Vagina (tissue), 2 donors: Measurements from ENCODE around the gene STK32A.
"Not testable (repeated sequence)": the region's sequence is repeated elsewhere in the genome, so short reads cannot be mapped to it uniquely, and the experiment has no call there.

Experiments used
- CTCF ChIP-seq, 3 experiments: fragments of 450-650 bp in 2 of 3; fragments of 200-600 bp in 1 of 3; sonication (generic) in 1 of 3; IDR thresholded peaks; one replicate each; pipeline ENCODE4 v1.5.1; 2017 to 2019; ENCODE audit warnings: antibody characterized with exemption in 3 of 3, mild to moderate bottlenecking in 2 of 3, moderate library complexity in 2 of 3
- POLR2A ChIP-seq, 2 donors: fragments of 450-650 bp; IDR thresholded peaks; one replicate each; pipeline ENCODE4 v1.6.1; 2017; ENCODE audit warnings: antibody characterized with exemption in 2 of 2, mild to moderate bottlenecking in 2 of 2, moderate library complexity in 2 of 2
- POLR2AphosphoS5 ChIP-seq, 2 donors: sonication (generic); formaldehyde crosslinking; IDR thresholded peaks; one replicate each; pipeline ENCODE4 v1.9.0; 2017; ENCODE audit warnings: antibody characterized with exemption in 2 of 2, mild to moderate bottlenecking in 2 of 2, low read depth in 1 of 2; ENCODE audit not compliant: insufficient read depth in 1 of 2

GRCh38 chr5:147367381-147367780 is 132.6 kb downstream of the STK32A start:
- not testable (repeated sequence) for TF ChIP-seq CTCF (IDR thresholded peaks at IDR 0.05); POLR2A (IDR thresholded peaks at IDR 0.05); POLR2AphosphoS5 (IDR thresholded peaks at IDR 0.05; ENCODE audit: insufficient read depth in 1 of 2, low read depth in 1 of 2)
